ENCODE data around the gene DCXR.

The DCXR gene

DNA sequence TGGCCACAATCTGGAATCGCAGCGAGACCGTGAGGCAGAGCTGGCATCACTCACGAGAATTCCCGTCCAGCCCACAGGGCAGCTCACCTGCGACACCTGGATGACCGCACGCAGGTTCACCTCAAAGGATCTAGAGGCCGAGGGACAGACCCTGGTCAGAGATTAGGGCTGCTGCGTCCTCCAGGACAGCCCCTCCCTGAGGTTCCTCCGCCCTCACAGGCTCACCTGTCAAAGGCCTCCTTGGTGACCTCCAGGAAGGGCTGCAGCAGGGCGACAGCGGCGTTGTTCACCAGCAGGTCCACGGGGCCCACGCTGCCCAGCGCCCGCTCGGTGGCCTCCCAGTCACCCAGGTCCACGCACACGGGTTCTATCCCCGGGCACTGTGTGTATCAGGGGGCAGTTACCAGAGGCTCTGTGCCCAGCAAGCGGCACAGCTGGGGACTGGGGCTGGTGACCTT, 834 bp downstream of the DCXR start:
- no peak for DNase-seq

GRCh38 chr17:82035956-82036633, 1.4 kb downstream of the DCXR start:
- DNase-seq, result no peak

DNA sequence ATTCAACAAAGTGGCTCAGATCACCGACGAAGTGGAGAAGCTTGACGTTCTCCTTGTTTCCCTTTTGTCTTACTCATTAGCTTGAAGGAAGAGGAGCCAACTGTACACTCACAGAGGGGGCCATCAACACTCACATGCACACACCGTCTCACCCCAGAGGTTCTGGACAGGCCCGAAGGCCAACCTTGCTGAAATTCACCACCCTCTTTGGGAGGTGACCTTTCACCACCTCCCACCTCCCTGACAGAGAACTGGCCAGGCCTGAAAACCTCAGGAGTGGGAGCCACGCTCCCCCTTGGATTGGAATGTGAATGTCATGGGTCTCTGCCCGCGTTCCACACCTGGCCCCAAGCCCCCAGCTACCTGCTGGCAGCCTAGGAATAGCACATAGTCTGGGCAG, 2.0 kb downstream of the DCXR start:
- no peak for DNase-seq

DNA sequence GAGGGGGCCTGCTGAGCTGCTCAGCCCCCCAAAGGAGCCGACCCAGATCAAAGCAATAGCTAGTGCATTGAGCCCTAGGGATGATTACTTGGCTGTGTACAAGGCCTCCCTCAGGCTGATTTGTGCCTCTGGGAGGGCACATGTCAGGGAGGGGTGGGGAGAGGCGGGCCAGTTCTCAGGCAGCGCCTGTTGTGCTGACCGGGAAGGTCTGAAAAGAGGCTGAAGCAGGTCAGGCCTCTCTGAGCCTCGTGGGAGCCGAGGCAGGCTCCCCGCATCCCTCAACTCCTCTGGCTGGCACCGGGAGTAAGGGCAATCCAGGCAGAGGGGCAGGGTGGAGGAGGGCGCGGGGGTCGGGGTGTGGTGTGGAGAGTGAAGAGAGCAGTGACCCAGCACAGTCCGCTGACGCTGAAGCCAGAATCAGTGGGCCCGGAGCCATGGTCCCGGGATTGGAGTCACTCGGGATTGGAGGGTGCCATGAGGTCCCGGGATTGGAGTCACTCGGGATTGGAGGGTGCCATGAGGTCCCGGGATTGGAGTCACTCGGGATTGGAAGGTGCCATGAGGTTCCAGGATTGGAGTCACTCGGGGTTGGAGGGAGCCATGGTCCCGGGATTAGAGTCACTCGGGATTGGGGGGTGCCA, 3.0 kb downstream of the DCXR start:
- no peak for DNase-seq

DNA sequence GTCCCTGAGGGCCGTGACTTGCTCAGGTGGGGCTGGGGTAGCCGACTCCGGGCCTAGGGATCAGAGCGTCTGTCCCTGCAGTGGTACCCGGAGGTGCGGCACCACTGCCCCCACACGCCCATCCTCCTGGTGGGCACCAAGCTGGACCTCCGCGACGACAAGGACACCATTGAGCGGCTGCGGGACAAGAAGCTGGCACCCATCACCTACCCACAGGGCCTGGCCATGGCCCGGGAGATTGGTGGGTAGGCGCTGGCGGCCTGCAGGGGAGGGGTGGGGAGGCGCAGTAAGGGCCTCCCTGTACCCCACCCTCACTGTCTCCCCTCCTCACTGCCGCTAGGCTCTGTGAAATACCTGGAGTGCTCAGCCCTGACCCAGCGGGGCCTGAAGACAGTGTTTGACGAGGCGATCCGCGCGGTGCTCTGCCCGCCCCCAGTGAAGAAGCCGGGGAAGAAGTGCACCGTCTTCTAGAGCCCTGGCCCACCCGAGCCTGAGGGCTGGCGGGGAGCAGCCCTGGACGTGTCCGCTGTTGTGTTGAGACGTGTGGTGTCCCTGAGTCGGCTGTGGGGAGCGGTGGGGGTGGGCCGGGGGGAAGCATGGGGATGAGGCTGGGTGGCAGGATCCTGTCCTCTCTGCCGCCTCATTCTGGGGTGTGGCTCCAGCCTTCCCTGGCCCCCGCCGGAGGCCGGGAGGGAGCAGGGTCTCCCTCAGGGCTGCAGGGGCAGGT, 4.0 kb downstream of the DCXR start:
- DNase-seq, result no peak

- DNase-seq, result no peak
These were observed 5.4 kb downstream of the DCXR start for GRCh38 chr17:82031885-82032627.

GRCh38 chr17:82031303-82031884, 6.1 kb downstream of the DCXR start, which contains the start of gene RAC3:
TSS of gene RAC3 (plus strand) at chr17:82031678. CDS start at chr17:82031762, 84 bp downstream.
- no peak for DNase-seq

DNA sequence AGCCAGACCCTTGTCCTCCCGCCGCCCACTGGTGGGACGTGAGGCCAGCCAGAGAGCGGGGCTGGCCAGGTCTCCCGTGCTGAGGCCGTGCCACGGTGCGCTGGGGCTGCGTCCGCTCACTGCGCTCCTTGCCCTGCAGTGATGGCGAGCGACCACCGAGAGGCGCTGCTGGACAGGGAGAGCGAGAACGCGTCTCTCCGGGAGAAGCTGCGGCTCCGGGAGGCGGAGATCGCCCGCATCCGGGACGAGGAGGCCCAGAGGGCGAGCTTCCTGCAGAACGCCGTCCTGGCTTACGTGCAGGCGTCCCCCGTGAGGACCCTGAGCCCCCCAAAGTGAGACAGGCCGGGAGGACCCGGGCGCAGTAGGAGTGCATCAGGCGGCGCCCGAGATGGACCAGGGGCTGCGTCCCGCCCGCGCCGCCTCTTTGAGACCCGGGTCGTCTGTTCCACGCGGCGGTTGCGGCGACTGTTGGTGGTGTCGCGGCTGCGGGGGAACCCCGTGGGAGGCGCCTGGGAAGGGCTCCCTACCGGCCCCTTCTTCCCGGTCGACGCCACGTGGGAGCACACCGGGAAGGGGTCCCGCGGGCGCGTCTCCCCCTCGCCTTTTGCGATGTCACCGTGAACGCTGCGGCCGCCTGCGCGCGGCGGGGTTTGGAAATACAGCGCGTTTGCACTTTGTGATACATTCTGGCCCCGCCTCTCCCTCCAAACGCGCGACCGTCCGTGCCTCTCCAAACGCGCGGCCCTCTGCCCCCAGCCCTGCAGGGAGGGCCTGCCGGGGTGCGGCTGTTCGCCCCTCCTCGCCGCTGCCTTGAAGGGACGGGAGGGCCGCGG, 6.8 kb downstream of the DCXR start:
- peak; percentile 72 for DNase-seq

GRCh38 chr17:82029990-82030469, 7.5 kb downstream of the DCXR start:
- DNase-seq, result no peak

DNA sequence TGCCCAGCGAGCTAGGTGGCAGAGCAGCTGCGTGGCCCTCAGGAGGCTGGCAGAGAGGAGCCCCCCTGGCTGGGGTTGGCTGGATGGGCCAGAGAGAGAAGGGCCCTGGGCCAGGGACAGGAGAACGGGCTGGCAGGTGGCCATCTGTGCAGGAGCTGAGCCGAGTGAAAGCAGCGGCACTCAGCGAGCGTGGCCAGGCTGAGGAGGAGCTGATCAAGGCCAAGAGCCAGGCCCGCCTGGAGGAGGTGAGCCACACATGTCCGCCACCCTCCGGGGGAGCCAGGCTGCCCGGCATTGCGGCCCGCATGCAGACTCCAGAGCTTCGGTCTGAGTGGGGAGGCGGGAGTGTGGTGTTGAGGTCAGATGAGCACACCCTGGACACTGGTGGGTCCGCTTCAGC, 8.1 kb downstream of the DCXR start:
- DNase-seq, result no peak

- DNase-seq, result no peak
These were observed 8.5 kb downstream of the DCXR start for GRCh38 chr17:82028966-82029365.

DNA sequence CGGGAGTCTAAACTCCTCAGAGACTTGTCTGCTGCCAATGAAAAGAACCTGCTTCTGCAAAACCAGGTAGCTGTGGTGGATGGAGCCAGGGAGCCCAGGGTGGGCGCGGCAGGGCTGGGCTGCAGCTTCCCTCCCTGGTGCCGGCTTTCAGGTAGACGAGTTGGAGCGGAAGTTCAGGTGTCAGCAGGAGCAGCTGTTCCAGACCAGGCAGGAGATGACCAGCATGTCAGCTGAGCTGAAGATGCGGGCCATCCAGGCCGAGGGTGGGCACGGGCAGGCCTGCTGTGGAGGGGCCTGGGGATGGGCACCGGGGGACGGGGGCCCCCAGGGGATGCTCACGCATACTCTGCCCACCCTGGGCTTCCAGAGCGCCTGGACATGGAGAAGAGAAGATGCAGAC, 9.3 kb downstream of the DCXR start:
- no peak for DNase-seq

GRCh38 chr17:82025401-82026107, 11.9 kb downstream of the DCXR start:
- no peak for DNase-seq

DNA sequence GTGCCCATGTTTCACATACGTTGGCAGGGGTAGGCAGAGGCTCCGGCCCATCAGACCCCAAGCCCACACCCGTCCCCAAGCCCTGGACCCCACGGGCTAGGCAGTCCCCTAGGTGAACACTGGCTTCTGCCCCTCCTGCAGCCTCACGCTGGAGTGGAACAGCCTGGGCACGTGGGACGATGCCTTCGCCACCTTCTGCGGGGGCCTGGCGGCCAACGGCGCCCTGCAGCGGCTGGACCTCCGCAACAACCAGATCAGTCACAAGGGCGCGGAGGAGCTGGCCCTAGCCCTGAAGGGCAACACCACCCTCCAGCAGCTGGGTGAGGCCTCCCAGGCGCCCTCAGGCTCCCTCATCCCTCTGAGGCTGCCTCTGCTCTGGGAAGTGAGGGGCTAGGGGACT, 12.6 kb downstream of the DCXR start:
- DNase-seq, result no peak

GRCh38 chr17:82023447-82024241, 13.9 kb downstream of the DCXR start:
- DNase-seq, result no peak

- peak; percentile 99 for DNase-seq
These were observed 14.5 kb downstream of the DCXR start, which contains the start of gene LRRC45 for GRCh38 chr17:82022981-82023446. TSS of gene LRRC45 (plus strand) at chr17:82023305. CDS start at chr17:82023644, 339 bp downstream.

DNA sequence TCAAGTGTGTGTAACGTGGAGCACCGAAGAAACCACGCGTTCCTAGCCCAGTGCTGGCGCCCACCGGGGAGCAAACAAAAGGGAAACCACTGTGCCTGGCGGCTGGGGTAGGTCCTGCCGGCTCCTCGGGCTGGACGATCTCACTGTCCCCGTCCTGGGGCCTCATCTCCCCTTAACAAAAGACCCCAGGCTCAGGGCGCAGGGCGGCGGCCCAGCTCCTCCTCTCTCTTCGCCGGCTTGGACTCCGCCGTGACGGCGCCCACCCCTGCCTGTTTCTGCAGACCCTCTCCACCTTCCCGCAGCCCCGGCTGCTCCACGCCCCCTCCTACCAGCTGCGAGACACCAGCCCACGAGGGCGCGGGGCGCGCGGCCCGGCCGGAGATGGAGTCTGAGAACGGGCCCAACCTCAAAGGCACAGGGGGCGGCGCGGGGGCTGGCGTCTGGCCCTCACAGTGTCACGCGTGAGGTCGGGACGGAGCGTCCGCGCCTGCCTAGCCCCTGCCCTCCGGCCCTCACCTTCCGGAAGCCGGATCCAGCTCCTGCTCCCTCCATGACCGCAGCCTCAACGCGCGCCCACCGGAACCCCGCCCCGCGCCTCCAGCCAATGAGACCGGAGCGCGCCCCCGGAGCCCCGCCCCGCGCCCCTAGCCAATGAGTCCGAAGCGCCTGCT, 15.1 kb downstream of the DCXR start, which contains the start of gene CENPX:
Gene CENPX, minus strand, starts transcription at position 569 of the 671 bp plus-strand sequence. Its CDS starts 17 bp downstream, at position 552.
- no peak for DNase-seq

DNA sequence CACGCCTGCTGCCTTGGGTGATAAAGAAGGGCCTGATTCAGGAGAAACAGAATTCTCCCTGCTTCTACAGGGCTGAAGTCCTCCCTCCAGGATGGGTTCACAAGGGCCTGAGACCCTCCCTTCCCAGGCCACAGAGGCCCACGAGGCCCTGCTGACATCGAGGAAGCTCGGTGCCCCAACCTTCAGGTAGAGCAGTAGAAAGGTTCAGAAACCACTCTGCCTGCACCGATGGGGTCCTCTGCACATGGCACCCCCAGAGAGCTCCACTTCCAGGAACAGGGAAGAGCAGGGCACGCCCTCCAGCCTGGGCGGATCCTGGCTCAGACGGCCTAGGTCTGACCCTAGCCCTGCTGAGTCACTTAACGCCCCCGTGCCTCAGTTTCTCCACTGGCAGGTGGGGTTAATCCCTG, 15.6 kb downstream of the DCXR start:
- DNase-seq, result no peak

All from NCI-H1092 (cell line).